Psoas muscle (tissue), 8 donors: ENCODE measurements around the gene DENND1A. TPM values are rescaled to one million over a fixed set of nuclear protein-coding genes. Genes with fewer than 3 reads are reported as not detected.
A peak's percentile ranks its signal among the peaks of the same experiment; 100 is the strongest.

Experiments used
- ATAC-seq, 4 donors: fragments of 200-7000 bp; cut with Tn5 transposase; one replicate each; pipeline ENCODE4 v1.9.1; 2020; ENCODE audit warnings: moderate library complexity in 3 of 4, mild to moderate bottlenecking in 2 of 4
- DNase-seq, 2 donors: peaks; one replicate each; pipeline ENCODE4 v3.0.0-alpha.2; 2020
- H3K27ac ChIP-seq: fragments of 200-600 bp; one replicate; pipeline ENCODE4 v1.8.0; 2022
- H3K27me3 ChIP-seq, 3 donors: fragments of 200-600 bp in 1 of 3; one replicate each; pipeline versions ENCODE4 v1.6.1 to v1.8.0; 2013 to 2022; ENCODE audit warnings: low read length in 2 of 3, mild to moderate bottlenecking in 2 of 3, moderate library complexity in 1 of 3; ENCODE audit not compliant: insufficient read depth in 3 of 3
- H3K36me3 ChIP-seq, 2 donors: fragments of 200-600 bp in 1 of 2; one replicate each; pipeline versions ENCODE4 v1.6.1 to v1.8.0; 2013 to 2022; ENCODE audit warnings: low read depth in 1 of 2, mild to moderate bottlenecking in 1 of 2, moderate library complexity in 1 of 2; ENCODE audit not compliant: insufficient read depth in 1 of 2
- H3K4me1 ChIP-seq: fragments of 200-600 bp; one replicate; pipeline ENCODE4 v1.8.0; 2022
- H3K4me3 ChIP-seq: fragments of 200-600 bp; one replicate; pipeline ENCODE4 v1.8.0; 2022; ENCODE audit warnings: mild to moderate bottlenecking
- H3K9me3 ChIP-seq: fragments of 200-600 bp; one replicate; pipeline ENCODE4 v1.8.0; 2022
- WGBS, 3 donors: extraction: QIAGEN DNeasy Blood & Tissue Kit; methylation state at CpG; one replicate each; pipeline versions ENCODE4 v1.1.6 to v1.1.7; 2013; 5-methylcytosine and 5-hydroxymethylcytosine counted together
- intact Hi-C, 2 donors: fragments of 100-400 bp; cut with DNase I; formaldehyde crosslinking; loops; one replicate each; pipeline versions ENCODE4 v1.11.0 to v1.14.2; 2022
- polyA plus RNA-seq, 3 donors: library from polyadenylated mRNA; stranded (reverse); fragments of 200-250 nt; gene quantifications; one replicate each; pipeline ENCODE4 v1.2.3, GENCODE V29; 2013
- total RNA-seq, 4 donors: library from RNA; stranded (reverse); fragmentation: NEBNext Ultra II Directional in 2 of 4; extraction: Animal tissue kit (Norgen Biotek cat#: 25700) in 2 of 4; gene quantifications; one replicate each; pipeline versions ENCODE4 v1.2.1 to v1.2.4, GENCODE V29; 2021 to 2023
- TF ChIP-seq, protein P1 (sequence below): fragments of 200-600 bp; IDR thresholded peaks from one replicate; pipeline ENCODE4 v1.8.0; 2022; ENCODE audit warnings: antibody characterized with exemption
- donor health status: healthy with polysubstance abuse.
- donor health status: DM: no; HTN: no; CAD: no; lungs with moderate emphysema.
- donor health status: Bipolar disorder and iron deficiency.
- donor health status: healthy.
- donor health status: DM: yes; HTN: yes; CAD: no.
- donor health status: DM: no; HTN: no; CAD: no.
- donor health status: DM: no; HTN: no; CAD: no.
- donor health status: DM: yes; HTN: yes; CAD: no.

Gene DENND1A
- total and polyA plus RNA-seq, 7 donors = 6.1 to 17.3 (median 13.9) TPM

DNA sequence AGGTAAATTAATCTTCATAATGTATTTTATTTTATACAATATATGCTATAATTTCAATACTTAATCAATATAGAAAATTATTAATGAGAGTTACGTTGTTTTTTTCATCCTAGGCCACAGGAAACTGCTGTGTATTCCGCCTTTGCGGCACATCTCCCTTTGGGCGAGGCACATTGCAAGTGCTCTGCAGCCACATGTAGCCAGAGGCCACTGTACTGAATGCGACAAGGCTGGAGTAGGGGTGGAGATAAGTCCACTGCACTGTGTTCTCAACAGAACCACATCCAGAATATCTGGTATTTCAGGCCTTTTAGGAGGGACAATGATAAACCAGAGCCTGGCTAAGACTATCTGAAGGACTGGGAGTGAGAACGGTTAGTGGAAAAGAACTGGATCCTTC is 439.2 kb downstream of the DENND1A start:
- DNase-seq = no peak
- intact Hi-C loops = no loop called here

DNA sequence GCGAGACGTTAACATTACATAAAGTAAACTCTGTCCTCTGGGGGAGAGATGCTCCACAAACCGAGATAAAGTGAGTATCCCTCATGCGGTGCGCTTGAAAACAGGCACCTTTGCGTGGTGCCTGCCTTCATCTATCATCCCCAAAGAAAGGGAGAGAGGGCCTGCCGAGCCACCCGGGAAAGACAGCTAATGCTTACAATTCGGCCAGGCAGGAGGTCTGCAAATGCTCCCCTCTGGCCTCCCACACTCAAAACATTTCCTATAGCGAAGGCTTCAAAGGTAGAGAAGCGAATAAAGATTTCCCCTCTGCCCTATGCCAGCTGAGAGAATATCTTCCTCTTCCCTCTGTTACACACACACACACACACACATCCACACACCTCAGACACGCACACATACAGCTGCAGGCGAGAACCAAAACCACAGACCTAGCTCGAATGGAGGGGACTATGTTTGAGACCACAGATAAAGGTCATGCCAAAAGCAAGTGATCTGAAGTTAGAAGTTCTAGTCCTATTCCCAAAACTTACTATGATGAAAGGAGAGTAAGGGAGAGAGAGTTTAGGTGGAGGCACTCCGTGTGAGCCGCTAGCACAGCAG is 441.1 kb downstream of the DENND1A start:
- H3K4me3 ChIP-seq = no peak overlapping the region
- no peak overlapping the region for H3K27ac ChIP-seq
- ATAC-seq (no peak), DNase-seq (no peak)
- no peaks in the 10 kb centered on the region for H3K36me3 ChIP-seq
- no peaks in the 10 kb centered on the region for H3K4me1 ChIP-seq
- H3K9me3 ChIP-seq = no peaks in the 10 kb centered on the region
- 78 to 88% (median 84%) methylated on average over 16 of the region's 16 CpGs for WGBS, 3 donors
- no peaks in the 10 kb centered on the region for H3K27me3 ChIP-seq
- TF ChIP-seq, protein P1, sequence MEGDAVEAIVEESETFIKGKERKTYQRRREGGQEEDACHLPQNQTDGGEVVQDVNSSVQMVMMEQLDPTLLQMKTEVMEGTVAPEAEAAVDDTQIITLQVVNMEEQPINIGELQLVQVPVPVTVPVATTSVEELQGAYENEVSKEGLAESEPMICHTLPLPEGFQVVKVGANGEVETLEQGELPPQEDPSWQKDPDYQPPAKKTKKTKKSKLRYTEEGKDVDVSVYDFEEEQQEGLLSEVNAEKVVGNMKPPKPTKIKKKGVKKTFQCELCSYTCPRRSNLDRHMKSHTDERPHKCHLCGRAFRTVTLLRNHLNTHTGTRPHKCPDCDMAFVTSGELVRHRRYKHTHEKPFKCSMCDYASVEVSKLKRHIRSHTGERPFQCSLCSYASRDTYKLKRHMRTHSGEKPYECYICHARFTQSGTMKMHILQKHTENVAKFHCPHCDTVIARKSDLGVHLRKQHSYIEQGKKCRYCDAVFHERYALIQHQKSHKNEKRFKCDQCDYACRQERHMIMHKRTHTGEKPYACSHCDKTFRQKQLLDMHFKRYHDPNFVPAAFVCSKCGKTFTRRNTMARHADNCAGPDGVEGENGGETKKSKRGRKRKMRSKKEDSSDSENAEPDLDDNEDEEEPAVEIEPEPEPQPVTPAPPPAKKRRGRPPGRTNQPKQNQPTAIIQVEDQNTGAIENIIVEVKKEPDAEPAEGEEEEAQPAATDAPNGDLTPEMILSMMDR = no peak
- intact Hi-C loops = no loop called here

More for the DNA sequence above, 439.2 kb downstream of the DENND1A start:
- Histone ChIP-seq H3K27ac (no peak overlapping the region), H3K4me1 (no peaks in the 10 kb centered on the region), H3K4me3 (no peak overlapping the region), H3K36me3 (no peaks in the 10 kb centered on the region), H3K27me3 (no peaks in the 10 kb centered on the region), H3K9me3 (no peaks in the 10 kb centered on the region)
- TF ChIP-seq, protein P1 = no peak
- no peak for ATAC-seq
- WGBS, 3 donors = 90 to 99% (median 97%) methylated on average over 6 of the region's 6 CpGs

DNA sequence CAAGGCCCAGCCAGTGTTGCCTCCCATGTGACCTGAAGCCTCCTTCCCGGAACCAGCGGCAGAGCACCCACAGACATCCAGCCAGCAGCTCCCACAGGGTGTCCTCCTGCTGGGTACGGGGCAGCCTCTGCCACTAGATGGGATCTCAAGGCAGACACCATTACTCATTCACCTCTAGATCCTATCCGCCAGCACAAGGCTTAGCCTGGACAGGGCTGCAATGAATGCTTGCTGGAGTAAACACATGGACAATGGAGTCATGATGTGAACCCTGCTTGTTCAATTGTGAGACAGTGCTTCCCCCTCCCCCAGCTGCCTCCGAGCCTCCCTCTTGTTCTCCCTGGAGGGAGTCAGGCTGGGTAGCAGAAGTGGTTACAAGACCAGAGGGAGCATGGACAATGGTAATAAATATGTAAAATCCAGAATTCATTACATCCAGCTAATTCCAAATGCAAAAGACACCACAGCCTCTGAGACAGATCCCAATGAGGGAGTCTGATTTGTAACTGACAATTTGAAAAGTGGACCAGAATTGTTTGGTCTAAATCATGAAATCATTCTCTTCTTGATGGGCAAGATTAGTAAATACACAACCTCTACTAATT is 441.9 kb downstream of the DENND1A start:
- no peak overlapping the region for H3K4me3 ChIP-seq
- DNase-seq (no peak), ATAC-seq (no peak)
- no peaks in the 10 kb centered on the region for H3K27me3 ChIP-seq
- H3K4me1 ChIP-seq = no peaks in the 10 kb centered on the region
- H3K27ac ChIP-seq = no peak overlapping the region
- no peaks in the 10 kb centered on the region for H3K9me3 ChIP-seq
- intact Hi-C loops = no loop called here
- TF ChIP-seq, protein P1 = no peak
- H3K36me3 ChIP-seq = no peaks in the 10 kb centered on the region
- WGBS, 3 donors = 93 to 96% (median 95%) methylated on average over 5 of the region's 5 CpGs

DNA sequence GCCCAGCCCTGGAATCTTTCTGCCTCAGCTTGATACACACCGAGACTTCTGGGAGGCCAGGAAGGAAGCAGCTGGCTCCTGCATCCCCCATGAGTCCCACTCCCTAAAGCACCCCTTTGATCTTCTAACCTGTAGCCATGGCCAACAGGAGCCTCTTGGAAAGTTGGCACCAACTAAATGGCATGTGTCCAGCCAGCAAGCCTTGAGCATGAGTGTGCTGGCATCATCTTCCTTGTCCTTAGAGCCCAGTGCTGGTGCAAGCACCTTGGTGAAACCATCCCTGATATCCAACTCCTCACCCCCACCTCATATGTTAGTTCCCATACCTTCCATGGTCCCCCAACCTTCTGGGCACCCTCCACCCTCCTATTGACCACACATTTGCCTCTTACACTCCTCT is 443.5 kb downstream of the DENND1A start:
- Histone ChIP-seq H3K9me3 (no peaks in the 10 kb centered on the region), H3K36me3 (no peaks in the 10 kb centered on the region), H3K27me3 (no peaks in the 10 kb centered on the region), H3K4me1 (no peaks in the 10 kb centered on the region), H3K4me3 (no peak overlapping the region), H3K27ac (no peak overlapping the region)
- WGBS, 3 donors = 36 to 56% (median 46%) methylated on average over 1 of the region's 1 CpG
- TF ChIP-seq, protein P1 = no peak
- DNase-seq = no peak
- intact Hi-C loops = no loop called here
- peak in 3 of 4 donors; percentile 71 to 76 (median 73) for ATAC-seq
